Activated CD4-positive, alpha-beta T cell treated with anti-CD3 and anti-CD28 coated beads, Interleukin-10, Interleukin-2, amounts not matched to agents 100 ng/mL and 50 ng/mL, durations not matched to agents 16 hours and 8 hours (primary cell): Measurements from ENCODE around the gene TMSB15A.
"Not testable (repeated sequence)": the region's sequence is repeated elsewhere in the genome, so short reads cannot be mapped to it uniquely, and the experiment has no call there.

Source experiments
- DNase-seq: peaks from one replicate; pipeline ENCODE4 v3.0.0-alpha.2; 2020

TMSB15A gene

DNA sequence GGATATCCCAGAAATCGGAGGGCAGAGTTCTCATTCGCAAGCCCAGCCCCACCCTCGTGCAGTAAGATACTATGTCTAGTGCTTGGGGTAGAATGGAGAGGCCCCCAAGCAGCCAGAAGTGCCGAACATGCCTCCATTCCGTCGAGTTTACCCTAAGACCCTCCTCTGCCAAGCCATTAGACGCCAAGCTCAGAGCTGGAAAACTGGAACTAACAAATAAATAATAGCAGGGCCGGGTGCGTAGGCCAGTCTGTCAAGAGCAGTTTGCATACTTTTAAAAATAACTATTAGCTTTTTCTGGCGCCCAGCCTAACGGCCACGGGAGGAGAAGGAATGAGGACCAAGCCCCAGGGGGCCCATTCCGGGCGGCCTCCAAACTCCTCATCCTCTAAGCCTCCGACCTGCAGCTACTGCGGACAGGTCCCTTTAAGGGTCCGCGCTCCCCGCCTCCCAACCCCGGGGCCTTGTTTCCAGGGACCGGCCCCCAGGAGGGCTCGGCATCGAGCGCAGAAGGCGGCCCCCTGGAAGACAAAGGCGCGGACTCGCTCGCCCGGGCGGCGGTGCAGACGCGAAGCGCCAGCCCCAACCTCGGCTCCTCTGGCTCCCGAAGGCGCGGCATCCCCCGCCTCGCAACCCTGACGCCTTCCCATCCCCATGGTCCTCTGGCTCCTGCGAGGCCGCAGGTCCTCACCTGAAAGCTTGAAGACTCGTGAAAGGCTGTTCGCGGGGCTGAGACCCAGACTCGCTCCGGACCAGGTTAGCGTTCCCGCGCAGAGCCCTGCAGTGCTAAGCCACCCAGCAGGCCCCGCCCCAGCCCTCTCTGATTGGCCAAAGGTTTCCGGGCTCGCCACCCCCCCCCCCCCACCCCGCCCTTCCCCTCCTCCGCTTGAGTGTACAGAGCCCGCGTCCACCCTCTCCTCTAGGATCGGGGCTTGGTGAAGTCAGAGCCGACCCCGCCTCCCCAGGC lies at the start of gene TMSB15A:
TSS of gene TMSB15A (minus strand) at position 765 of the 967 bp plus-strand sequence.
- DNase-seq, result peak; percentile 51

DNA sequence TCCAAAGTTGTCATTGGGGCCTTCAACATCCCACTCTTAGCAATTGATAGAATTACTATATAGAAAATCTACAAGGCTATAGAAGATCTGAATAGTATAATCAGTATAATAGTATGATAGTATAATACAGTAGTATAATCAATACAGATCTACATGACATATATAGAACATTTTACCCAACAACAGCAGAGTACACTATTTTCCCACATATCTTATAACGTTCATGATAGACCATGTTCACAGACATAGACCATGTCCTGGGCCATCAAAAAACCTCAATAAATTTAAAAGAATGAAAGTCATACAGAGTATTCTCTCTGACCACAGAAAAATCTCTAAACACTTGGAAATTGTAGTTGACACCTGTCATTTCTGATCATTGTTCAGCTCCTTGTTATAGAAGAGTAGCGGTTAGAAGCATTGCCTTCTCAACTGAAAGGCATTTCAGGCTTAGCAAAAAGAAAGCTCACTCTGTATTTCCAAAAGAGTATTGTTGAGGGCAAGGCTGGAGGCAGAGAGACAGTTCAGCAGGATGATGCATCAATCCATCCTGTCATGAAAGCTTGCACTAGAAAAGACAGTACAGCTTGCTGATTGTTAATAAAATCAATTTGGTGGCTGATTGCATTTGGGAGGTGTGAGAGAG lies 44.0 kb upstream of the TMSB15A start:
- no peak for DNase-seq

DNA sequence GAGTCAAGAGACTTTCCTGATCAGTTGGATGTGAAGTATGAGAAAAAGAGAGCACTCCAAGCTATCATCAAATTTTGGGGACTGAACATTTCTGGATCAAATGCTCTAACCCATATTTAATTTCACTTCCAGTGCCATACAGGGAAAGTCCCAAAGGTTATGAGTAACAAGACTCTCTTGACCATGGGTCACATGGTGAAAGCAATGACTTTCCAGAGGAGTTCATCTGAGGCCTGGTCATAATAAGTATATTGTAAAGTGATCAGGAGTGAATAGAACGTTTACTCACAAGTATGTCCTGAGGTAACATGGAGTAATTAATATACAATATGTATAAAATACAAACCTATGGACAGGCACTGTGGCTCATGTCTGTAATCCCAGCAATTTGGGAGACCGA lies 42.1 kb upstream of the TMSB15A start:
- no peak for DNase-seq

DNA sequence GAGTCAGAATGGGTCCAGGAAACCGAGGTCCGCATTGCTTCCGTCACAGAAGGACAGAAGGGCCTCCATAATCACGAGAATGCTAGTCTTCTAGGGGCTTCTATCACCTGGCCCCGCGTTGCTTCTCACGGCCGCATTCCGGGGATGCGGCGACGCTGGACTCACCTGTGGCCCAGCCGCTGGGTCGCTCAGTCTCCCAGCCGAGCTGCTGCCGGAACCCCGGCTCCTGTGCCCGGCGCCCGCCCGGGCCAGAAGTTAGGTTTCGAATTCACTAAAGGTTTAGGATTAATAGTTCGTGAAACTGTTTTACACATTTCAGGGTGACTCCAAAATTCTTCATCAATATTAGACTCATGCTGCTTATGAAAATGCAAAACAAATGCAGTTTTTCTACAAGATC lies 31.7 kb upstream of the TMSB15A start:
- DNase-seq, result no peak

DNA sequence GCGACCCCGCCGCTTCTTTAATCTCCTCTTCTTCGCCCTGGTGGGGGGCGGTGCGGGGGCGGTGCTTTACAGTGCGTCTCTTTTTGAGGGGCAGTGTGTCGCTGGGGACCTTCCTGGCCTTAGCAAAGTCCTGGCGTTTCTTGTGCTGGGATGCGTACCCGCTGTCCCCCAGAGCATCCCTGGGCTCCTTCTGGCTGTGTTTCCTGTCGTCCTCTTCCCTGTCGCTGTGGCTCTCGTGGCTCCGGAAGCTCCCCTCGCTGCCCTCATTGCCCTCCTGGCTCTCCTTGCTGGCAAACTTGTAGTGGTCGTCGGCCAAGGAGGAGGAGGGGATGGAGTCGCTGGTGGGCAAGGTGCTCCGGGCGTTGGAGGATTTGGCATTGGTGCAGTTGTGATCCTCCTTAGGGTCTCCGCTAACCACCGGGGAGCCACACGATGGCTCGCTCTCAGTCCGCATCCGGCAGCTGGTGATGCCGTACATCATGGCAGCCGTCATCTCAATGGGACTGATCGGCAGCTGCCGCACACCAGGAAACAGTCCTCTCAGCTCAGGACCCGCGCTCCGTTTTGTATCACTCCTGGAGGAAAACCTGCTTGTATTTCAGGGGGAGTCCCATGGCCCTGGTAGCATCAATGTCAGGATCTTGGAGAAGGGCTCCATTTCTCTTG lies 30.4 kb upstream of the TMSB15A start:
- no peak for DNase-seq

DNA sequence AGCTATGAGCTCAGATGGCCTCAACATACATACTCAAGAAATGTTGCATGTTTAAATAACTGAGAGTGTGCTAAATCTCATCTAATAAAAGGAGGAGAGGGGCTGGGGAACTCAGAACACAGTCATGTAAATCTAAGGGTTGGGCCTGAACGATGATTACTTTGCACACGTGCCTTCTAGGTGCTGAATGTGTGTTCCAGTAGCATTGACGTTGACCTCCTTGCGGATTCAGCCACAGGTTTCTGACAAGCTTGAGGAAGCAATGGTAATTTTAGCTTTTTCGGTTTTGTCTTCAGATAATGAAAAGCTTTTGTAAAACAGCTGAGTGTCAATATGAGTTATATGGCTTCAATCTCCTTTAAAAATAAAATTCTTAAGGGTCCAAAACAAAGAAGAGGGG lies 29.6 kb upstream of the TMSB15A start:
- DNase-seq, result not testable (repeated sequence)

DNA sequence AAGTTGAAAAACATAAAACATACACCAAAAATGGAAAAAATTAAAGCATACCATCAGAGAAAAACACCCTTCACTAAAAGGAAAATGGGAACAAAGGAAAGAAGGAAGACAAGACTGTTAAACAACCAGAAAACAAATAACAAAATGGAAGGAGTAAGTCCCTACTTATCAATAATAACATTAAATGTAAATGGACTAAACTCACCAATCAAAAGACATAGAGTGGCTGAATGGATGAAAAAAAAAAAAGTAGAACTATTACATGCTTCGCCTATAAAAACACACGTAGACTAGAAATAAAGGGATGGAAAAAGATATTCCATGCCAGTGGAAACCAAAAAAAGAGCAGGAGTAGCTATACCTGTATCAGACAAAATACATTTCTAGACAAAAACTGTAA lies 19.4 kb upstream of the TMSB15A start:
- DNase-seq, result no peak

DNA sequence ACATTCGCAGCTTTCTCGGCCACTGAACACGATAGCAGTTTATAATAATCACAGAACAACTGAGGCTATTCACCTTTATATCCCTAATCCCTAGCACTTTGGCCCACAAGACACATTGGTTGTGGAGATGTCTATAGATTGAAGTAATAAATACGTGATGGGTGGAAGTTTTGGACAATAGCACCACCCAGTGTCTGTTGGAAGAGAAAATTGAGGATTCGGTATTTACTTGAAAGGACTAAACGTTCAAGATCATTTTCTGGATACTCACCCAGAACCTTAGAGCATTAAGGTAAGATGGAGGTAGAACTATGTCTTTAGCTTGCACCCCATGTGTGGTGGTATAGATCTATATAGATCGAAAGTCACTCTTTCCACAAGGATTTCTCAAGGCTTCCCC lies 787 bp upstream of the TMSB15A start:
- peak; percentile 6 for DNase-seq

DNA sequence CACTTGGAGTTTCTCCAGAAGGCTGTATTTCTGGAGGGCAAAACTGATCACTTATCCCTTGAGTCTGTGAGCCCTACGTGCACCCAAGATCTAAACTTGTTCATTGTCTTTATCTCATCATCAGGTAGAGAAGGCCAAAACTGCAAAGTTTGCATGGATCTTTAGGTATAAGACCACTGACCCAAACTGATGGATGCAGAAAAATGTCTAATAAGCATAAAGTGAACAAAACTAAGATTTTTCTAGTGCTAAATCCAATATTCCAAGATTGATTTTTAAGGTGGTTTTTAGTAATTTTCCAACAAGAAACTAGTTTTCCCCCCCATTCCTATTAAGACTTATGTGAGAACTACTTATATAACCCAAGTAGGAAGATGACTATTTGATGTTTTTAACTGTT lies 2.0 kb downstream of the TMSB15A start:
- DNase-seq, result no peak

DNA sequence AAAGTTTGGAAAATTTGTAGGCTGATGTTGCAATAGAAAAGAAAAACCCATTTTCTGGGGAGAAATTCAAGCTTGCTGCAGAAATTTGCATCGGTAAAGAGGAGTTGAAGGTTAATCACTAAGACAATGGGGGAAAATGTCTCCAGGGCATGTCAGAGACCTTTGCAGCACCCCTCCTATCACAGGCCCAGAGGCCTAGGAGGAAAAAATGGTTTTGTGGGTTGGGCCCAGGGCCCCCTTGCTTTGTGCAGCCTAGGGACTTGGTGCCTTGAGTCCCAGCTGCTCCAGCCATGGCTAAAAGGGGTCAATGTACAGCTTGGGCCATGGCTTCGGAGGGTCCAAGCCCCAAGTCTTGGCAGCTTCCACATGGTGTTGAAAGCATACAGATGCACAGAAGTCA lies 17.8 kb downstream of the TMSB15A start:
- DNase-seq, result no peak

DNA sequence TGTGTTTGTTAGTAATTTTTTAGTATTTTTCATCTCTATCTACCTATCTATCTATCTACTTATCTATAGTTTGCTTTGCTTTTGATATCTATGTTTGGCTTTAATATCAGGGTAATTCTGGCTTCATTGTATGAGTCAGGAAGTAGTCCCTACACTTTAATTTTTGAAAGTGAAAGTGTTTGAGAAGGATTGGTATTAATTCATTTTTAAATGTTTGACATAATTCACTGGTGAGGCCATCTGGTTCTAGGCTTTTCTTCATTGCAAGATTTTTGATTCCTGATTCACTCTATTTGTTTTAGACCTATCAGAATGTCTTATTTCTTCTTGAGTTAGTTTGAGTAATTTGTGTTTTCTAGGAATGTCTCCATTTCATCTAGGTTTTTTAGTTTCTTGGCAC lies 24.8 kb downstream of the TMSB15A start:
- no peak for DNase-seq

DNA sequence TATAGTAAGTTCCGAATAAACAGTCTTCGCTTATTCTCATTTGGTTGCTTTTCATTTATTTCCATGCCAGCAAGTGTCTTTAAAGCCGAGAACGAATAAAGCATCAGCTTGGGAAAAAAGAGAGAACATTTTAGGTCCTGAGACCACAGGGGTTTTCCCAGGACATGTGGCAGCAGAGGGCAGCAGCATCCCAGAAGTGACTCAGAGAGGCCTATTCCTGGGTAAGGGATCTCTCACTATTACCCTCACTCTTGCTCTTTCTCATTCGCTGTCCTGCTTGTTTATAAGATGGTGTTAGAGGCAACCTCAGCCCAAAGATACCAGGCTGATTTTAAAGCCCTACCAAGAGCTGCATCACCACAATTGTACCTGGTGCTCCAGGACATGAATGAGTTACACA lies 37.8 kb downstream of the TMSB15A start:
- not testable (repeated sequence) for DNase-seq

DNA sequence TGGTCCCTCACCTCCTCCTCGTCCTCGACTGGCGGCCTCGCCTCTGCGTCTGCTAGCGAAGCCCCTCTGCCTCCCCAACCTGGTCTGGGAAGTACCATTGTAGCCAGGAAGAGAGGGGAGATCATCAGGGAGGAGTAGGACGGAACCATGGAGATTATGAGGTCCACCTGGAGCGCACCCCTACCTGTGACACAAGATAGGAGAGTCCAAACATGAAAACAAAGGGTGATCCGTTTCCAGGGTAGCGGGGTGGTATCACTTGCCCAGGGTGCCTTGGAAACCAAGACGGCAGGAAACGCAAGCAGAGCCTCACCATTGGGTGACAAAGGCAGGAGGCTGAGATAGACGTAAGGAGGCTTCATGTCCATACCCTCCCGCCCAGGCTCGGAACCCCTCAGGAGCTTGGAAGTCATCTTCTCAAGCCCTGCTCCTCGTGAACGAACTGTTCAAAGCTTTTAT lies 44.7 kb downstream of the TMSB15A start, which contains the start of gene TCP11X2:
TSS of gene TCP11X2 (minus strand) at position 51 of the 459 bp plus-strand sequence.
- DNase-seq, result not testable (repeated sequence)

DNA sequence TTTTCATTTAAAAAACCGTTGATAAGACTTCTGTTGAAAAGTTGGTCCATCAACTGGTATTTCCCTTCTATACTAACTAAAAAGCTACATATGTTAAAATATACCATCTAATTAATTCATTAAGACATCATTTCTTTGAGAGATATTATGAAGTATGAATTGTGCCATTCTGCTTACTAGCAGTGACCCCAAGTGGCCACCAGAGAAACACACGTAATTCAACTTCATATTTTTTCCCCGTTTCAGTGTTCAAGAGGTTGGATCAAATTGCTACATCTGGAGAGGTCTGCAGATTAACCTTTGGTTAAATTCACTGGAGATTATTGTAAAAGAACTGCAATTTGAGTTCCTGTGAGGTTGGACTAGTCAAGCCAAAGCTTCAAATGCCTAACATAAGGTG lies 46.3 kb downstream of the TMSB15A start:
- DNase-seq, result not testable (repeated sequence)
